Upper lobe of left lung (tissue), 6 donors: ENCODE data around the gene KIF1A. TPM values are rescaled to one million over a fixed set of nuclear protein-coding genes. Genes with fewer than 3 reads are reported as not detected.

ENCODE experiments used
- ATAC-seq, 2 donors: fragments of 200-7000 bp; cut with Tn5 transposase; one replicate each; pipeline ENCODE4 v1.9.1; 2022; ENCODE audit warnings: mild to moderate bottlenecking in 2 of 2, moderate library complexity in 2 of 2; ENCODE audit not compliant: low FRiP score in 2 of 2
- DNase-seq, 2 donors: peaks; one replicate each; pipeline ENCODE4 v3.0.0-alpha.2; 2019 to 2020
- H3K27ac ChIP-seq, 4 donors: fragments of 200-600 bp; sonication (generic); one replicate each; pipeline ENCODE4 v1.5.1; 2016 to 2019
- H3K27me3 ChIP-seq, 4 donors: fragments of 200-600 bp; sonication (generic); one replicate each; pipeline ENCODE4 v1.5.1; 2017 to 2019
- H3K36me3 ChIP-seq, 4 donors: fragments of 200-600 bp; sonication (generic); one replicate each; pipeline ENCODE4 v1.5.1; 2016 to 2019
- H3K4me1 ChIP-seq, 4 donors: fragments of 200-600 bp; sonication (generic); one replicate each; pipeline ENCODE4 v1.5.1; 2018 to 2019
- H3K4me3 ChIP-seq, 4 donors: fragments of 200-600 bp; sonication (generic); one replicate each; pipeline ENCODE4 v1.5.1; 2017 to 2019; ENCODE audit warnings: mild to moderate bottlenecking in 2 of 4, moderate library complexity in 1 of 4
- H3K9me3 ChIP-seq, 4 donors: fragments of 200-600 bp; sonication (generic); one replicate each; pipeline ENCODE4 v1.5.1; 2018 to 2019
- EP300 ChIP-seq, 4 donors: sonication (generic); formaldehyde crosslinking; IDR thresholded peaks; one replicate each; pipeline ENCODE4 v1.5.1; 2017; ENCODE audit warnings: antibody characterized with exemption in 4 of 4, control low read depth in 2 of 4
- POLR2A ChIP-seq, 4 donors: fragments of 450-650 bp; IDR thresholded peaks; one replicate each; pipeline ENCODE4 v1.5.1; 2016 to 2017; ENCODE audit warnings: antibody characterized with exemption in 4 of 4, mild to moderate bottlenecking in 2 of 4
- POLR2AphosphoS5 ChIP-seq, 2 donors: sonication (generic); formaldehyde crosslinking; IDR thresholded peaks; one replicate each; pipeline ENCODE4 v1.5.1; 2017; ENCODE audit warnings: antibody characterized with exemption in 2 of 2
- WGBS, 2 donors: methylation state at CpG; one replicate each; pipeline ENCODE4 v1.1.5; 2017 to 2018; 5-methylcytosine and 5-hydroxymethylcytosine counted together
- total RNA-seq, 6 donors: library from RNA; depleted of rRNA in 4 of 6; stranded (reverse); fragments of >200 nt in 4 of 6; gene quantifications; one replicate each; pipeline versions ENCODE4 v1.1.0 to v1.2.1, GENCODE V29; 2016 to 2021
- TF ChIP-seq, protein P1 (sequence below), 6 experiments: fragments of 450-650 bp in 4 of 6; fragments of 200-600 bp in 2 of 6; sonication (generic) in 2 of 6; IDR thresholded peaks; one replicate each; pipeline ENCODE4 v1.5.1; 2016 to 2019; ENCODE audit warnings: antibody characterized with exemption in 6 of 6
- donor health status: DM: no; HTN: no; CAD: no; lungs with moderate emphysema.
- donor health status: DM: no; HTN: yes; CAD: no; lungs with severe emphysema.

The KIF1A gene
- total RNA-seq, 6 donors from 2014 or later: 0.15 to 1.2 (median 0.35) TPM; not detected in 2

DNA sequence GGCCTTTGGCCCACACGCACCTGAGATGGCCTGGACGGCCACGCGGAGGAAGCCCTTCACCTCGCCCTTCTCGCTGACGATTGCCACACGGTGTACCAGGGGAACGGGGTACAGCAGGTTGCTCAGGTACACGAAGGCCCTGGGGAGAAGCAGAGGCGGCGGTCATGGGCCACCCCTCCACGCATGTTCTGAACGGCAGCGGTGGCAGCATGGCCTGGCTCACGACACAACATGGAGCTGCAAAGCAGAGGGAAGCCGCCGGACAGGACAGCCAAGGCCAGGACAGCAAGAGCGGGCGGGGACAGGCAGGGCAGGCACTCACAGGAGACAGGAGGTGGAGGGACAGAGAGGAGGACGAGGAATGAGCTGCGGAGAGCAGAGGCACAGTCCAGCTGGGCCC, 69.6 kb downstream of the KIF1A start:
- H3K9me3 ChIP-seq: no peaks in the 10 kb centered on the region
- no peak for TF ChIP-seq POLR2AphosphoS5 (IDR thresholded peaks at IDR 0.05)
- TF ChIP-seq EP300 (IDR thresholded peaks at IDR 0.05): no peak
- TF ChIP-seq, protein P1, sequence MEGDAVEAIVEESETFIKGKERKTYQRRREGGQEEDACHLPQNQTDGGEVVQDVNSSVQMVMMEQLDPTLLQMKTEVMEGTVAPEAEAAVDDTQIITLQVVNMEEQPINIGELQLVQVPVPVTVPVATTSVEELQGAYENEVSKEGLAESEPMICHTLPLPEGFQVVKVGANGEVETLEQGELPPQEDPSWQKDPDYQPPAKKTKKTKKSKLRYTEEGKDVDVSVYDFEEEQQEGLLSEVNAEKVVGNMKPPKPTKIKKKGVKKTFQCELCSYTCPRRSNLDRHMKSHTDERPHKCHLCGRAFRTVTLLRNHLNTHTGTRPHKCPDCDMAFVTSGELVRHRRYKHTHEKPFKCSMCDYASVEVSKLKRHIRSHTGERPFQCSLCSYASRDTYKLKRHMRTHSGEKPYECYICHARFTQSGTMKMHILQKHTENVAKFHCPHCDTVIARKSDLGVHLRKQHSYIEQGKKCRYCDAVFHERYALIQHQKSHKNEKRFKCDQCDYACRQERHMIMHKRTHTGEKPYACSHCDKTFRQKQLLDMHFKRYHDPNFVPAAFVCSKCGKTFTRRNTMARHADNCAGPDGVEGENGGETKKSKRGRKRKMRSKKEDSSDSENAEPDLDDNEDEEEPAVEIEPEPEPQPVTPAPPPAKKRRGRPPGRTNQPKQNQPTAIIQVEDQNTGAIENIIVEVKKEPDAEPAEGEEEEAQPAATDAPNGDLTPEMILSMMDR (IDR thresholded peaks at IDR 0.05): no peak
- no peak for TF ChIP-seq POLR2A (IDR thresholded peaks at IDR 0.05)
- no peaks in the 10 kb centered on the region for H3K36me3 ChIP-seq
- no peak for ATAC-seq
- H3K27ac ChIP-seq: no peak overlapping the region
- no peaks in the 10 kb centered on the region for H3K4me1 ChIP-seq
- no peak overlapping the region for H3K4me3 ChIP-seq
- no peak for DNase-seq
- WGBS, 2 donors: 85 to 89% methylated on average over 16 to 22 of the region's 22 CpGs
- H3K27me3 ChIP-seq: no peaks in the 10 kb centered on the region

DNA sequence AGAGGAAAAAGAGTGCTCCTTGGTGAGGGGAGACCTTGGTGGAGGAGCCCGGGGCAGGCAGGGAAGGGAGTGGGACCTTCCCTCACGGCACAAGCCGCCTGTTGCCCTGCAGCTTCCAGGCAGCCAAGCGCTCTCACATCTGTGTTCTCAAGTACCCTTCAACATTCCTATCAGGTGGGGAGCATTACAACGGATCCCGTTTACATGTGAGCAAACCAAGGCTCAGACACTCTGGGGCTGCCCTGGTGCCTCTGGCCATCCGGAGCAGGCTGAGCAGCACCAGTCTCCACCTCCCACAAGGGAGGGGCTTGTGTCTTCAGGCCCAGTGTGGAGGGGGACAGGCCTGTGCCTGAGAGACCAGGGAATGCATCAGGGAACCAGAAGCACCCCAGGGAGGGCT, 70.5 kb downstream of the KIF1A start:
- no peak for ATAC-seq
- H3K27me3 ChIP-seq: no peaks in the 10 kb centered on the region
- H3K36me3 ChIP-seq: no peaks in the 10 kb centered on the region
- H3K9me3 ChIP-seq: no peaks in the 10 kb centered on the region
- 56 to 66% methylated on average over 6 to 7 of the region's 7 CpGs for WGBS, 2 donors
- TF ChIP-seq EP300 (IDR thresholded peaks at IDR 0.05) (no peak), POLR2A (IDR thresholded peaks at IDR 0.05) (no peak), POLR2AphosphoS5 (IDR thresholded peaks at IDR 0.05) (no peak)
- TF ChIP-seq, protein P1 (IDR thresholded peaks at IDR 0.05): no peak
- no peak for DNase-seq
- no peak overlapping the region for H3K27ac ChIP-seq
- H3K4me3 ChIP-seq: no peak overlapping the region
- no peaks in the 10 kb centered on the region for H3K4me1 ChIP-seq

DNA sequence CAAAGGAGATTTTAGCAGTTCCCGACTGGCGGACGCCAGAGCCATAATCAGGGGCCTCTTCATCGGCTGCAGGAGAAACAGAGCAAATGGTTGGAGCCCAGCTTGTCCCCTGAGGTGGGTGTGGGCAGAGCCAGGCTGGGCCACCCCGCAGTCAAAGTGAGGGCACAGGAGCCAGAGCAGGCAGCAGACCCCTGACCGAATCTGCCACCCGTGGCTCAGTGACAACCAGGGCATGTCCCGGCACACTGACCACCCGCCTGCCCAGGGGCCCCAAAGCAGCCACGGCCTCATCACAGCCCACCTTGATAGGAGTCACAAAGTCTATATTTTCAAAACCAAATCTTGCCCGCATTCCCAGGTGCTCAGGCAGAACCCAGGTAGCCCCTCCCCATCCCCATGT, 72.8 kb downstream of the KIF1A start:
- H3K4me3 ChIP-seq: no peak overlapping the region
- H3K4me1 ChIP-seq: no peaks in the 10 kb centered on the region
- H3K9me3 ChIP-seq: no peaks in the 10 kb centered on the region
- DNase-seq: peak in 1 of 2 donors; percentile 59
- TF ChIP-seq, protein P1 (IDR thresholded peaks at IDR 0.05): no peak
- no peak for TF ChIP-seq EP300 (IDR thresholded peaks at IDR 0.05)
- TF ChIP-seq POLR2AphosphoS5 (IDR thresholded peaks at IDR 0.05): no peak
- TF ChIP-seq POLR2A (IDR thresholded peaks at IDR 0.05): no peak
- no peaks in the 10 kb centered on the region for H3K27me3 ChIP-seq
- no peaks in the 10 kb centered on the region for H3K36me3 ChIP-seq
- ATAC-seq: no peak
- no peak overlapping the region for H3K27ac ChIP-seq
- 85 to 94% methylated on average over 4 to 7 of the region's 11 CpGs for WGBS, 2 donors

DNA sequence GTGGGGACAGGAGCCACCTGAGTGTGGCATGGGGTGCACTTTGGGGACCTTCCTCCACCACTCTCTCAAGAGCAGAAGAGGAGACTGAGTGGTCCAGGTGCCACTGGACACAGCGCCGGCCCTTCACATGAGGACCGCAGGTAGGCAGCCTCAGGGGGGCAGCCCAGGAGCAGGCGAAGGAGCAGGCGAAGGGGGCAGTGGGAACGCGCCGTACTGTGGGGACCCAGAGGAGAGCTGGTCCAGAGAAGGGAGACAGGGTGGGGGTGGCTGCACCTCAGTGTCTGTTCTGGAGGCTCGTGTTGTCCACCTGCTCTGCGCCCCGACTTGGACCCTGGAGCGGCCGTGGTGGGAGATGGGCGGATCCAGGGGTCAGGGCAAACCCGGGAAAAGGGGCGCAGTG, 73.3 kb downstream of the KIF1A start:
- 90 to 97% methylated on average over 16 of the region's 16 CpGs for WGBS, 2 donors
- peak in 1 of 2 donors; percentile 60 for DNase-seq

DNA sequence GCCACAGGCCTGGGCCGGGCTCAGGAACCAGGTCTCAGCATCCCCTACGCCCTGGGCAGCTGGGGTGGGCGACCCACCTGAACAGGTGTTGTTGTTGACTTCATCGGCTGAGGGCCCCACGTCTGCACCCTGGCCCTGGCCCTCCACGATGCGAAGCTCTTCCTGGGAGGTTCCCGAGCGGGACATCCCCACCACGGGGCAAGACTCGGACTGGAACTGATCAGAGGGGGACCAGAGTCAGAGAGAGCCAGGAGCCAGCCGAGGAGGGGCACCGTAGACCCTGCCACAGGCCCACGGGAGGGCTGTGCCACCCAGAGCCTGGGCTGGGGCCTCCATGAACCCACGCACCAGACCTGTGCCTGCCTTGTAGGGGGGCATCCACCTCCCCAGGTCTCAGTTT, 74.1 kb downstream of the KIF1A start:
- H3K27me3 ChIP-seq: no peaks in the 10 kb centered on the region
- H3K4me1 ChIP-seq: no peaks in the 10 kb centered on the region
- ATAC-seq (no peak), DNase-seq (peak in 1 of 2 donors; percentile 55)
- no peaks in the 10 kb centered on the region for H3K9me3 ChIP-seq
- H3K36me3 ChIP-seq: no peaks in the 10 kb centered on the region
- 82 to 86% methylated on average over 14 to 15 of the region's 15 CpGs for WGBS, 2 donors
- no peak overlapping the region for H3K27ac ChIP-seq
- TF ChIP-seq EP300 (IDR thresholded peaks at IDR 0.05) (no peak), POLR2A (IDR thresholded peaks at IDR 0.05) (no peak), POLR2AphosphoS5 (IDR thresholded peaks at IDR 0.05) (no peak)
- TF ChIP-seq, protein P1 (IDR thresholded peaks at IDR 0.05): no peak
- H3K4me3 ChIP-seq: no peak overlapping the region

More for the DNA sequence above, 73.3 kb downstream of the KIF1A start:
- no peaks in the 10 kb centered on the region for H3K36me3 ChIP-seq
- H3K27ac ChIP-seq: no peak overlapping the region
- H3K4me3 ChIP-seq: no peak overlapping the region
- no peaks in the 10 kb centered on the region for H3K27me3 ChIP-seq
- no peaks in the 10 kb centered on the region for H3K9me3 ChIP-seq
- ATAC-seq: no peak
- no peaks in the 10 kb centered on the region for H3K4me1 ChIP-seq
- TF ChIP-seq, protein P1 (IDR thresholded peaks at IDR 0.05): no peak
- TF ChIP-seq POLR2A (IDR thresholded peaks at IDR 0.05) (no peak), POLR2AphosphoS5 (IDR thresholded peaks at IDR 0.05) (no peak), EP300 (IDR thresholded peaks at IDR 0.05) (no peak)
